GM12865 (cell line): ENCODE results near the gene SF3A2.
A peak's percentile ranks its signal among the peaks of the same experiment; 100 is the strongest.

ENCODE experiments used
- DNase-seq: peaks from one replicate; pipeline ENCODE4 v3.0.0; 2010; ENCODE audit warnings: low read depth
- H3K4me3 ChIP-seq: 2 replicates; pipeline ENCODE4 v1.5.1; 2011; ENCODE audit warnings: mild to moderate bottlenecking, low read depth, low read length, control low read depth
- CTCF ChIP-seq: IDR thresholded peaks from 2 replicates; pipeline ENCODE4 v1.5.1; 2011; ENCODE audit warnings: low read length, control low read depth, low read depth, inconsistent platforms; ENCODE audit not compliant: insufficient read depth; ENCODE audit errors: missing control alignments

Gene SF3A2

DNA sequence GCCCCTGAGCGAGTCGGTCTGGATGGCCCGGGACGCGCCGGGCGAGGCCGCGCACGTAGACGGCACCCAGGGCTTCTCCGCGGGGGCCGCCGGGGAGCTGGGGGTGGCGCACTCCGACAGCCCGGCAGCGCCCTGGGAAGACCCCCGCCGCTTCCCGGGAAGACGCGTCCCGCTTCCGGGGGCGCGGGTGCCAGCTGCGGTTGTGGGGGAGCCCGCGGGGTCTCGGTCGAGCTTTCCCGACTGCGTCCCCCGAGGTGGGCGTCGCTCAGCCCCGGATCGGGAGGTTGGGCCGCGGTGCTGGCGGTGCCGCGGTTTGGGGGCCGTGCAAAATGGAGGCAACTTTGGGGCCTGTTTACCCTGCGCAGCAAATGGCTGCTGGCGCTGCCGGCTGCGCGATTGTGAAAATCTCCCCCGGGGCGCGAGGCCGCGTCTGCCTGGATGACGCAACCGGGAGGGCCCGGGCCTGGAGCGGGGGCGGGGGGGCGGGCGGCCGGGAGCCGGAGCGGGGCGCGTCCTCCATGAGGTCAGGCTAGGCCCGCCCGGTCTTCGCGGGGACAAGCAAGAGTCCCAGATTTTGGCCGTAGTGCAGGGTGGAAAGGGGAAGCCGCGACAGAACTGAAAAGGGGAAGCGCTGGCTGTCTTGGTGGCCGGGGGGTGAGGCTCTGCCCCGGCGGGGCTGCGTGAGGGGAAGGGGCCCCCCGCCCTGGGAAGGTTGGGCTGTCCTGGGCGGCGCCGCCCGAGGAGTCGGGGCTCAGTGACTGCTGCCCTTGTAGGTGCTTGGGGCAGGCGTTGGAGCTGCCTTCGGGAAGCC, 34.0 kb downstream of the SF3A2 start:
- peak overlapping the region; percentile 90 for H3K4me3 ChIP-seq
- no peak for TF ChIP-seq CTCF
- peak; percentile 76 for DNase-seq

DNA sequence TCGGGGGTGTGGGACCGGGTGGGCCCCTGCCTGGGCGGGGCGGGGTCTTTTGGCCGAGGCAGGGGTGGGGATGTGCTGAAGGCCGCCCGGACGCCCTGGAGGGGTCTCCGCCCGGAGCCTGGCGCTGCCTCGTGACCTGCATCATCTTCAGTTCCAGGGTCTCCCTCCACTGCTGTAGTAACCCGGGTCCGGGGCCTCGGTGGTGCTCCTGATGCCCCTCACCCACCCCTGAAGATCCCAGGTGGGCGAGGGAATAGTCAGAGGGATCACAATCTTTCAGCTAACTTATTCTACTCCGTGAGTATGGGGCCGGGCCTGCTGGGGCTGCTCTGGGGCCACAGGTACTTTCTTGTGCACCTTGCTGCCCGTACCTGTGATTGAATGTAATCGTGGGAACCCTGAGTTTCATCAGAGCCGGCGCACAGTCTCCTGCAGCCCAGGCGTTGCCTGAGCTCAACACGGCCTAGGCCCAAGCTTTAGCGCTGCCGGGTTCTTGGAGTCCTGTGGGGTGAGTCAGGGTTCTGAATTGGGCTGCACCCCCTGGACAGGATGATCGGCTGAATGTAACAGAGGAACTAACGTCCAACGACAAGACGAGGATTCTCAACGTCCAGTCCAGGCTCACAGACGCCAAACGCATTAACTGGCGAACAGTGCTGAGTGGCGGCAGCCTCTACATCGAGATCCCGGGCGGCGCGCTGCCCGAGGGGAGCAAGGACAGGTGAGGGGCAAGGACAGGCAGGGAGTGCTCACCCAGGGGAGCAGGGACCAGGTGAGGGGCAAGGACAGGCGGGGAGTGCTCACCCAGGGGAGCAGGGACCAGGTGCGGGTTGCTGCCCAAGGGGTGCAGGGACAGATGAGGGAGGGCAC, 34.8 kb downstream of the SF3A2 start:
- DNase-seq: no peak
- H3K4me3 ChIP-seq: peak overlapping the region; percentile 90
- no peak for TF ChIP-seq CTCF

GRCh38 chr19:2273356-2274184, 36.9 kb downstream of the SF3A2 start:
- DNase-seq: peak; percentile 97
- peak overlapping the region; percentile 90 for H3K4me3 ChIP-seq
- TF ChIP-seq CTCF: peak; percentile 90

DNA sequence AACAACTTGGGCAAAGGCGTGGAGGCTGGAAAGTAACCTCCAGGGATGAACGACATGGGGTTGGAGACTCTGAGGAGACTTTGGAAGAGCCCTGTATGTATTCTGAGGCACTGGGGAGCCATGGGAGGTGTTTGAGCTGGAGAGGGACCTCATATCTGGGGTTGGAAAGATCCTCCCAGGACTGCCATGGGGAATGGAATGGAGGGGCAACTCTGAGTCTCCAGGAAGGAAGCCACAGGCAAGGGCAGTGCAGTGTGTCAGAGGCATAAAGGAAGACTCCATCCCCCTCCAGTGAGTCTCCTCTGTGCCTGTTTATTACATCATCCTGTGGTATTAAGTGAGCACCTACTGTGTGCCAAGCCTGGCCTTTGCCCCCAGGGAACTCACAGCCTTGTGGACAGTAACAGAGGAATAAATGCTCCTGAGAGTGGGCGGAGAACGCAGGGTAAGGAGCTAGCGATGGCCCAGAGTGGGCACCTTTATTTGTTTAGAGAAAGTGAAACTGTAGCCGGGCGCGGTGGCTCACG, 37.6 kb downstream of the SF3A2 start:
- DNase-seq: no peak
- no peak overlapping the region; the same call in 1 of the 2 replicates for H3K4me3 ChIP-seq
- no peak for TF ChIP-seq CTCF

GRCh38 chr19:2274931-2275535, 38.4 kb downstream of the SF3A2 start:
- DNase-seq: peak; percentile 71
- no peak overlapping the region for H3K4me3 ChIP-seq
- TF ChIP-seq CTCF: peak; percentile 60
